HG03095 (cell line): ENCODE measurements around the gene SPAG16.

ENCODE experiments used
- ATAC-seq: cut with Tn5 transposase; IDR thresholded peaks from one replicate; pipeline ENCODE4 v1.9.1; 2021; ENCODE audit warnings: moderate library complexity; ENCODE audit not compliant: unreplicated experiment

Gene SPAG16

GRCh38 chr2:214450118-214450894, 1166.0 kb downstream of the SPAG16 start:
- ATAC-seq: no peak

GRCh38 chr2:214451516-214452275, 1167.4 kb downstream of the SPAG16 start:
- no peak for ATAC-seq
